Measurements from ENCODE around the gene RDM1.

GRCh38 chr17:35969558-35970380 lies 39.2 kb upstream of the RDM1 start:
- TF ChIP-seq CTCF (IDR thresholded peaks at IDR 0.05 in 8 of 11, conservative IDR thresholded peaks at IDR 0.05 in 3 of 11) (peak; percentile 73 to 93 (median 86)), POLR2AphosphoS5 (IDR thresholded peaks at IDR 0.05) (no peak)
